H9 (cell line): ENCODE measurements around the gene PLPP2. TPM values are rescaled to one million over a fixed set of nuclear protein-coding genes. Genes with fewer than 3 reads are reported as not detected.

ENCODE experiments used
- DNase-seq: peaks from one replicate; pipeline ENCODE4 v3.0.0-alpha.2; 2017
- H2AFZ ChIP-seq: one replicate; pipeline ENCODE4 v1.6.1; 2013; ENCODE audit warnings: mild to moderate bottlenecking, low read length, control low read depth, moderate library complexity
- H2AK5ac ChIP-seq: 2 replicates; pipeline ENCODE4 v1.6.1; 2013; ENCODE audit warnings: low read length, control low read depth, mixed read lengths; ENCODE audit not compliant: insufficient read length
- H2BK120ac ChIP-seq: one replicate; pipeline ENCODE4 v1.6.1; 2013; ENCODE audit warnings: low read depth, mild to moderate bottlenecking, low read length, control low read depth, inconsistent platforms; ENCODE audit not compliant: poor library complexity, severe bottlenecking
- H2BK12ac ChIP-seq: 2 replicates; pipeline ENCODE4 v1.6.1; 2013; ENCODE audit warnings: low read length, control low read depth, mixed read lengths, low read depth; ENCODE audit not compliant: insufficient read length
- H2BK15ac ChIP-seq: 2 replicates; pipeline ENCODE4 v1.6.1; 2013; ENCODE audit warnings: low read depth, low read length, control low read depth
- H2BK20ac ChIP-seq: one replicate; pipeline ENCODE4 v1.6.1; 2013; ENCODE audit warnings: low read depth, mild to moderate bottlenecking, low read length, control low read depth, inconsistent platforms; ENCODE audit not compliant: poor library complexity, severe bottlenecking
- H2BK5ac ChIP-seq: 2 replicates; pipeline ENCODE4 v1.6.1; 2013; ENCODE audit warnings: low read length, control low read depth, mixed read lengths; ENCODE audit not compliant: insufficient read length
- H3K14ac ChIP-seq: 2 replicates; pipeline ENCODE4 v1.6.1; 2013; ENCODE audit warnings: low read length, control low read depth; ENCODE audit not compliant: insufficient read depth
- H3K18ac ChIP-seq: 2 replicates; pipeline ENCODE4 v1.6.1; 2013; ENCODE audit warnings: low read depth, mild to moderate bottlenecking, mixed read lengths, low read length, control low read depth; ENCODE audit not compliant: insufficient read length
- H3K23ac ChIP-seq: 2 replicates; pipeline ENCODE4 v1.6.1; 2013; ENCODE audit warnings: low read length, control low read depth, mixed read lengths, low read depth; ENCODE audit not compliant: insufficient read length
- H3K23me2 ChIP-seq: 2 replicates; pipeline ENCODE4 v1.6.1; 2013; ENCODE audit warnings: low read depth, mild to moderate bottlenecking, mixed read lengths, low read length, control low read depth; ENCODE audit not compliant: insufficient read length, poor library complexity, severe bottlenecking
- H3K27ac ChIP-seq: 2 replicates; pipeline ENCODE4 v1.5.1; 2013; ENCODE audit warnings: low read length, control low read depth, mixed read lengths, low read depth; ENCODE audit not compliant: insufficient read length
- H3K27me3 ChIP-seq: 2 replicates; pipeline ENCODE4 v1.6.1; 2013; ENCODE audit warnings: low read length, control low read depth, inconsistent platforms; ENCODE audit not compliant: insufficient read depth
- H3K4ac ChIP-seq: 2 replicates; pipeline ENCODE4 v1.6.1; 2013; ENCODE audit warnings: low read depth, mild to moderate bottlenecking, control low read depth, inconsistent platforms, low read length, moderate library complexity
- H3K4me1 ChIP-seq: 2 replicates; pipeline ENCODE4 v1.6.1; 2013; ENCODE audit warnings: low read length, control low read depth, inconsistent platforms; ENCODE audit not compliant: insufficient read depth
- H3K4me2 ChIP-seq: 2 replicates; pipeline ENCODE4 v1.6.1; 2013; ENCODE audit warnings: low read length, control low read depth, mixed read lengths; ENCODE audit not compliant: insufficient read length, insufficient read depth
- H3K56ac ChIP-seq: 2 replicates; pipeline ENCODE4 v1.6.1; 2013; ENCODE audit warnings: low read depth, mild to moderate bottlenecking, mixed read lengths, low read length, control low read depth; ENCODE audit not compliant: insufficient read length
- H3K79me1 ChIP-seq: 2 replicates; pipeline ENCODE4 v1.6.1; 2013; ENCODE audit warnings: low read depth, mild to moderate bottlenecking, moderate library complexity, low read length, control low read depth, inconsistent platforms; ENCODE audit not compliant: insufficient read depth, poor library complexity, severe bottlenecking
- H3K79me2 ChIP-seq: 2 replicates; pipeline ENCODE4 v1.6.1; 2013; ENCODE audit warnings: low read length, control low read depth, inconsistent platforms; ENCODE audit not compliant: insufficient read depth
- H3K9ac ChIP-seq: 2 replicates; pipeline ENCODE4 v1.6.1; 2013; ENCODE audit warnings: low read length, control low read depth, mixed read lengths; ENCODE audit not compliant: insufficient read length; ENCODE audit errors: extremely low read depth
- H3K9me3 ChIP-seq: one replicate; pipeline ENCODE4 v1.6.1; 2013; ENCODE audit warnings: low read depth, low read length, inconsistent platforms; ENCODE audit not compliant: control insufficient read depth
- H3T11ph ChIP-seq: one replicate; pipeline ENCODE4 v1.6.1; 2013; ENCODE audit warnings: mild to moderate bottlenecking, low read length, control low read depth, inconsistent platforms
- H4K20me1 ChIP-seq: one replicate; pipeline ENCODE4 v1.6.1; 2013; ENCODE audit not compliant: control insufficient read depth, insufficient read length, insufficient read depth
- H4K5ac ChIP-seq: 2 replicates; pipeline ENCODE4 v1.6.1; 2013; ENCODE audit warnings: low read depth, mild to moderate bottlenecking, mixed read lengths, low read length, control low read depth; ENCODE audit not compliant: insufficient read length
- H4K8ac ChIP-seq: replicated peaks from 2 replicates; pipeline ENCODE4 v1.6.1; 2013; ENCODE audit warnings: low read length, control low read depth, mixed read lengths, low read depth; ENCODE audit not compliant: insufficient read length
- H4K91ac ChIP-seq: 2 replicates; pipeline ENCODE4 v1.6.1; 2013; ENCODE audit warnings: low read depth, mild to moderate bottlenecking, moderate library complexity, mixed read lengths, low read length, control low read depth; ENCODE audit not compliant: insufficient read length
- H3K27ac Mint-ChIP-seq, 3 experiments: 2 replicates in 2 of 3; 3 replicates in 1 of 3; pipeline ENCODE4 v1.8.0; 2020 to 2021; ENCODE audit warnings: mixed read lengths in 3 of 3, mild to moderate bottlenecking in 1 of 3, moderate library complexity in 1 of 3
- H3K27me3 Mint-ChIP-seq: 2 replicates; pipeline ENCODE4 v1.8.0; 2021; ENCODE audit warnings: low read depth, mild to moderate bottlenecking, moderate library complexity, mixed read lengths
- H3K36me3 Mint-ChIP-seq, 3 experiments: 2 replicates in 2 of 3; 3 replicates in 1 of 3; pipeline ENCODE4 v1.8.0; 2020 to 2021; ENCODE audit warnings: low read depth in 3 of 3, mixed read lengths in 3 of 3; ENCODE audit not compliant: insufficient read depth in 1 of 3
- H3K4me1 Mint-ChIP-seq, 2 experiments: 2 replicates each; pipeline ENCODE4 v1.8.0; 2020; ENCODE audit warnings: mixed read lengths in 2 of 2
- H3K4me3 Mint-ChIP-seq, 2 experiments: 2 replicates in 1 of 2; 3 replicates in 1 of 2; pipeline ENCODE4 v1.8.0; 2020 to 2021; ENCODE audit warnings: mild to moderate bottlenecking in 2 of 2, mixed read lengths in 2 of 2, moderate library complexity in 1 of 2
- H3K9me3 Mint-ChIP-seq, 2 experiments: 2 replicates in 1 of 2; 3 replicates in 1 of 2; pipeline ENCODE4 v1.8.0; 2020; ENCODE audit warnings: mild to moderate bottlenecking in 2 of 2, mixed read lengths in 2 of 2, moderate library complexity in 1 of 2
- WGBS: extraction: QIAGEN DNeasy Blood & Tissue Kit; methylation state at CpG from one replicate; pipeline ENCODE4 v1.1.7; 2013; ENCODE audit warnings: missing lambda C conversion rate, low lambda C conversion rate, mixed read lengths; ENCODE audit not compliant: insufficient read length; ENCODE audit errors: extremely low coverage; 5-methylcytosine and 5-hydroxymethylcytosine counted together
- total RNA-seq: library from RNA; stranded (reverse); gene quantifications from 2 replicates; pipeline ENCODE4 v1.2.1, GENCODE V29; 2021
- TF ChIP-seq, protein P1 (sequence below): fragments of 200-600 bp; sonication (generic); conservative IDR thresholded peaks from 3 replicates; pipeline ENCODE4 v1.8.0; 2021; ENCODE audit warnings: antibody characterized with exemption, mild to moderate bottlenecking

PLPP2 gene
- total RNA-seq, 1 experiment from 2014 or later, result 143 TPM

DNA sequence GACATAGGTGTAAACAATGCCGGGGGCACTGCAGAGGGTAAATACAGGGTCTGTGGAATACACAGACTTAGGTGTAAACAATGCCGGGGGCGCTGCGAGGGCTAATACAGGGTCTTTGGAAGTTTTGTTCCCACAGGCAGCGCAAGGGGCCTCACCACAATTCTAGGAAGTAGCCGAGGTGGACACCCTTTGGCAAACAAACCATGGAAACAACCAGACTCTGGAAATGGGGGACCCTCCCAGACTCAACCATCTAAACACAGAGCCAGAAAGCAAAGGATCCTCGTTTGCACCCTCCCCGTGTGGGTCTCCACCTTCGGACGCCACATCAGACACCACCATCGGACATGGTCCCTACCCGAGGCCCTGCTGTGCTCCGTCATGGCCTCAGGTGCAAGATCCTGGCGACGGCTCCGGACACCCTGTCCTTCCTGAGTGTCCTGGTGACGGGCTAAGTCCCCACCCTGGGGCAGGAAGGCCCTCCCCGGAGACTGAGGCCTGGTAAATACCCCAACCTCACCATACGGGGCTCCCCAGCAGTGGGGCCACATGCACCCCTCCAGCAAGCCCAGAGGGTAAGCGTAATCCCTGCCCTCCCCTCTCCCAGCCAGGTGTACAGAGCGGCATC, 16.7 kb upstream of the PLPP2 start:
- H2AK5ac ChIP-seq, result no peak overlapping the region
- H3K9me3 ChIP-seq, result no peaks in the 10 kb centered on the region
- H4K5ac ChIP-seq, result no peak overlapping the region
- H4K8ac ChIP-seq, result no peak overlapping the region
- Mint-ChIP-seq H3K4me3 (no peak overlapping the region), H3K36me3 (peaks cover 28 to 50% (median 45%) of the 10 kb centered on the region in 3 experiments; a peak in 6 of 7 replicates), H3K27ac (0 out of 7 replicates have a peak overlapping the region, but pooled peaks of 1 of the 3 experiments have one; percentile 39), H3K9me3 (no peaks in the 10 kb centered on the region), H3K4me1 (no peaks in the 10 kb centered on the region), H3K27me3 (no peaks in the 10 kb centered on the region)
- no peaks in the 10 kb centered on the region for H3K4me1 ChIP-seq
- H3K23ac ChIP-seq, result no peak overlapping the region
- no peaks in the 10 kb centered on the region for H3K79me2 ChIP-seq
- H3K4ac ChIP-seq, result no peak overlapping the region
- no peaks in the 10 kb centered on the region for H3K79me1 ChIP-seq
- no peak overlapping the region for H2AFZ ChIP-seq
- H3K18ac ChIP-seq, result no peak overlapping the region
- no peak overlapping the region for H2BK12ac ChIP-seq
- H3K27ac ChIP-seq, result no peak overlapping the region
- no peaks in the 10 kb centered on the region for H3K23me2 ChIP-seq
- H2BK15ac ChIP-seq, result no peak overlapping the region
- TF ChIP-seq, protein P1, sequence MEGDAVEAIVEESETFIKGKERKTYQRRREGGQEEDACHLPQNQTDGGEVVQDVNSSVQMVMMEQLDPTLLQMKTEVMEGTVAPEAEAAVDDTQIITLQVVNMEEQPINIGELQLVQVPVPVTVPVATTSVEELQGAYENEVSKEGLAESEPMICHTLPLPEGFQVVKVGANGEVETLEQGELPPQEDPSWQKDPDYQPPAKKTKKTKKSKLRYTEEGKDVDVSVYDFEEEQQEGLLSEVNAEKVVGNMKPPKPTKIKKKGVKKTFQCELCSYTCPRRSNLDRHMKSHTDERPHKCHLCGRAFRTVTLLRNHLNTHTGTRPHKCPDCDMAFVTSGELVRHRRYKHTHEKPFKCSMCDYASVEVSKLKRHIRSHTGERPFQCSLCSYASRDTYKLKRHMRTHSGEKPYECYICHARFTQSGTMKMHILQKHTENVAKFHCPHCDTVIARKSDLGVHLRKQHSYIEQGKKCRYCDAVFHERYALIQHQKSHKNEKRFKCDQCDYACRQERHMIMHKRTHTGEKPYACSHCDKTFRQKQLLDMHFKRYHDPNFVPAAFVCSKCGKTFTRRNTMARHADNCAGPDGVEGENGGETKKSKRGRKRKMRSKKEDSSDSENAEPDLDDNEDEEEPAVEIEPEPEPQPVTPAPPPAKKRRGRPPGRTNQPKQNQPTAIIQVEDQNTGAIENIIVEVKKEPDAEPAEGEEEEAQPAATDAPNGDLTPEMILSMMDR, result no peak
- no peaks in the 10 kb centered on the region for H3K27me3 ChIP-seq
- no peak overlapping the region for H2BK5ac ChIP-seq
- H2BK20ac ChIP-seq, result no peak overlapping the region
- H3K14ac ChIP-seq, result no peak overlapping the region
- no peak overlapping the region for H3T11ph ChIP-seq
- H4K91ac ChIP-seq, result no peak overlapping the region
- no CpG with 5 or more reads among the region's 21 CpGs for WGBS
- no peak for DNase-seq
- H2BK120ac ChIP-seq, result no peak overlapping the region
- no peak overlapping the region for H3K4me2 ChIP-seq
- no peak overlapping the region for H3K9ac ChIP-seq
- H3K56ac ChIP-seq, result no peak overlapping the region
- no peaks in the 10 kb centered on the region for H4K20me1 ChIP-seq
